HG03139 (cell line): ENCODE measurements around the gene NATD1.

Experiments used
- ATAC-seq: cut with Tn5 transposase; IDR thresholded peaks from one replicate; pipeline ENCODE4 v1.9.1; 2021; ENCODE audit not compliant: unreplicated experiment

Gene NATD1

GRCh38 chr17:21252796-21253645 is at the start of gene NATD1:
Gene NATD1 (minus strand): TSS chr17:21253410. CDS start chr17:21253264, 146 bp downstream.
- peak; percentile 73 for ATAC-seq

DNA sequence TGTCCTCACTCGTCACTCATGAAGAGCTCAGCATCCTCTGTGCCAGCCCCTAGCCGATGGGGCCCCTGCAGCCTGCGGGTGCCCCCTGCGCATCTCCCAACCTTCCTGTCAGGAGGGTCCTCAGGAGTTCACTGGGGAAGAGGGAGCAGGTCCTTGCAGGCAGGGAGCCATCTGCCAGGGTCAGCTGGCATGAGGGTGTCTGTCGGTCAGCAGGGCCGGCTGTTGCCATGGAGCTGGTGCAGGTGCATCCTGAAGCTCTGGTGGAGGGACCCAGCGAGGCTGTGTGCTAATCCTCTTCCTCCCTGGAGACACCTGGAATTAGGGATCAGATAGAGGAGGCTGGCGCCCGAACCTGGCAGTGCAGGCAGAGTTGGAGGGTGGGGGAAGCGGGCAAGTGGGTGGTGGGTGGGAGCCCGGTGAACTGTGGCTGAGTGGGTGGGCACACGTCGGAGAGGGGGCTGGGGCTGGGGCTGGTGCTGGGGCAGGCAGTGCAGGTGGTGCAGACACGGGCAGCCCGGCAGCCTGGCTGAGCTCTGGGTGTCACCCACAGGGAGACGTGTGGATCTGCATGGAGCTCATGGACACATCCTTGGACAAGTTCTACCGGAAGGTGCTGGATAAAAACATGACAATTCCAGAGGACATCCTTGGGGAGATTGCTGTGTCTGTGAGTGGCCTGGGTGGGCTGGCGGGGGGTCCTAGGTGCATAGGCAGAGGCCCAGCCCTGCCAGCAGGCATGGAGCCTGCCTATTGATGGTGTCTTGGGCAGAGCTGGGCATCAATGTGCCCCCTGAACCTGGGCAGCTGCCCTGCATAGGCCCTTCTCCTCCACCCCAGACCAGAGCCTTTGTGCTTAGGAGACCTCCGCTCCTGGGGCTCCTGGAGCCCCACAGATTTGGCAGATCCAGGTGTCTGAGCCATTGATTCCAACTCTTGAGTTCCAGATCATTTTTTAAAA is 48.7 kb upstream of the NATD1 start:
- ATAC-seq: no peak

GRCh38 chr17:21300601-21301571 is 47.7 kb upstream of the NATD1 start:
- ATAC-seq: no peak

- ATAC-seq: no peak
Observed at GRCh38 chr17:21299981-21300600, 46.9 kb upstream of the NATD1 start.

- no peak for ATAC-seq
Observed at GRCh38 chr17:21298983-21299519, 45.8 kb upstream of the NATD1 start.

- ATAC-seq: no peak
Observed at GRCh38 chr17:21298056-21298982, 45.1 kb upstream of the NATD1 start.

- ATAC-seq: no peak
Observed at GRCh38 chr17:21297597-21297996, 44.4 kb upstream of the NATD1 start.

- ATAC-seq: no peak
Observed at GRCh38 chr17:21297026-21297520, 43.9 kb upstream of the NATD1 start.

- ATAC-seq: no peak
Observed at GRCh38 chr17:21296097-21297025, 43.2 kb upstream of the NATD1 start.

GRCh38 chr17:21295036-21295952 is 42.1 kb upstream of the NATD1 start:
- no peak for ATAC-seq

- no peak for ATAC-seq
Observed at GRCh38 chr17:21294321-21295035, 41.3 kb upstream of the NATD1 start.

DNA sequence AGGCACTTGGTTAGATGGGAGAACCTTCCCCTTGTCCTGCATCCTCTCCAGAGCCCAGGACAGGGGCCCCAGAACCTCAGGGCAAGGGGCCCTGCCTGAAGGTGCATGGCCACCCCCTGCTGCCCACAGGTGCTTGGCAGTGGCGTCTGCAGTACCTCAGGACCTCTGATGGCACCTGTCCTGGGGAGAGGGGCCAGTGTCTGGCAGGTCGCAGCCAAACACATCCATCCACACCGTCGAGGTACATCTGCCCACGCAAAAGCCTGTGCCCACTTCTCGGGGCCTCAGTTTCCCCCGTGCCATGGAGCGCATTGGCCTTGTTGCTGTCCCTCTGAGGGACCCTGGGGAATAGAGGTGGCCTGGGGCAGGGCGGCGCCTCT is 40.6 kb upstream of the NATD1 start:
- ATAC-seq: no peak

GRCh38 chr17:21292867-21293830 is 39.9 kb upstream of the NATD1 start:
- ATAC-seq: no peak

DNA sequence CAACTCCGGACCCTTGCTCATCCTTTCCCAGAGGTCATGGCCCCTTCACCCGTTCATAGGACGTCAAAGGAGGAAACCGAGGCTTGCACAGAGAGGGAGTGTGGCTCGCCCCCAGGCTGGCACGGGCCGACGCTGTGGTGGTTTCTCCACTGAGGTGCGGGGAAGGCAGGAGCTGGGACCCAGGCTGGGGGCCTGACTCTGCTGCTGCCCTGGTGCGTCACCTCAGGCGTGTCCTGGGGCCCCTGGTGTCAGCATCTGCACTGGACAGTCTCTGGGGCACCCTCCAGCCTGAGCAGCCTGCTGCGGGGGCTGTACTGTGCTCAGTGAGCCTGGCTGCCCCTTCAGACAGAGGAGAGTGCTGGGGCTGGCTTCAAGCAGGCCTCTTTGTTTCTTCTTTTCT is 38.7 kb upstream of the NATD1 start:
- no peak for ATAC-seq

GRCh38 chr17:21291357-21291756 is 38.1 kb upstream of the NATD1 start:
- no peak for ATAC-seq
